Immature natural killer cell (primary cell): Measurements from ENCODE around the gene PHYKPL. TPM values are rescaled to one million over a fixed set of nuclear protein-coding genes. Genes with fewer than 3 reads are reported as not detected.
"Not testable (repeated sequence)": the region's sequence is repeated elsewhere in the genome, so short reads cannot be mapped to it uniquely, and the experiment has no call there.

Source experiments
- DNase-seq, 3 donors: peaks; one replicate each; pipeline ENCODE4 v3.0.0; 2022; ENCODE audit warnings: mixed read lengths in 1 of 3
- H3K27ac Mint-ChIP-seq, 6 donors: one replicate each; pipeline ENCODE4 v1.8.0; 2020; ENCODE audit warnings: mixed read lengths in 6 of 6, mild to moderate bottlenecking in 5 of 6, inconsistent platforms in 4 of 6, moderate library complexity in 3 of 6
- H3K27me3 Mint-ChIP-seq, 3 donors: one replicate each; pipeline ENCODE4 v1.8.0; 2020 to 2021; ENCODE audit warnings: low read depth in 3 of 3, mild to moderate bottlenecking in 3 of 3, mixed read lengths in 3 of 3, moderate library complexity in 3 of 3, inconsistent platforms in 1 of 3
- H3K36me3 Mint-ChIP-seq, 3 donors: one replicate each; pipeline ENCODE4 v1.8.0; 2020; ENCODE audit warnings: mixed read lengths in 3 of 3, inconsistent platforms in 2 of 3, mild to moderate bottlenecking in 2 of 3
- H3K4me1 Mint-ChIP-seq, 2 donors: one replicate each; pipeline ENCODE4 v1.8.0; 2020; ENCODE audit warnings: inconsistent platforms in 2 of 2, mild to moderate bottlenecking in 2 of 2, mixed read lengths in 2 of 2, moderate library complexity in 1 of 2
- H3K4me3 Mint-ChIP-seq, 5 donors: one replicate each; pipeline ENCODE4 v1.8.0; 2020; ENCODE audit warnings: mild to moderate bottlenecking in 5 of 5, mixed read lengths in 5 of 5, inconsistent platforms in 3 of 5, moderate library complexity in 3 of 5
- H3K9me3 Mint-ChIP-seq, 6 donors: one replicate each; pipeline ENCODE4 v1.8.0; 2020; ENCODE audit warnings: mild to moderate bottlenecking in 6 of 6, mixed read lengths in 6 of 6, inconsistent platforms in 4 of 6, moderate library complexity in 3 of 6
- polyA plus RNA-seq, 3 donors: library from polyadenylated mRNA; unstranded; fragments of 300-500 nt; fragmentation: Illumina TruSeq; gene quantifications; one replicate each; pipeline ENCODE4 v1.2.3, GENCODE V29; 2021

Gene PHYKPL
- polyA plus RNA-seq, 3 donors from 2014 or later, result 28.2 to 44.1 (median 33.3) TPM

DNA sequence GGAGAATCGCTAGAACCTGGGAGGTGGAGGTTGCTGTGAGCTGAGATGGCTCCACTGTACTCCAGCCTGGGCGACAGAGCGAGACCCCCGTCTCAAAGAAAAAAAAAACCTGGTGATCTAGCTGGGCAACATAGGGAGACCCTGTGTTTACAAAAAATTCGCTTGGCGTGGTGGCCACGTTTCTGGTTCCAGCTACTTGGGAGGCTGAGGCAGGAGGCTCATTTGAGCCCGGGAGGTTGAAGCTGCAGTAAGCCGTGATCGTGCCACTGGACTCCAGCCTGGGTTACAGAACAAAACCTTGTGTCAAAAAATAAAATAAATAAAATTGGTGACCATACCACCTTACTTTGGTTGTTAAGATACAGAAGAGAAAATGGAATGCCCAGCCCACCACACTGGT, 30.1 kb downstream of the PHYKPL start:
- H3K4me3 Mint-ChIP-seq, result peak overlapping the region in 4 of 5 donors; percentile 36 to 70 (median 52)
- peaks cover 22 to 26% of the 10 kb centered on the region in 2 donors for H3K4me1 Mint-ChIP-seq
- no peak overlapping the region for H3K27ac Mint-ChIP-seq
- H3K9me3 Mint-ChIP-seq, result no peaks in the 10 kb centered on the region
- DNase-seq, result no peak
- H3K27me3 Mint-ChIP-seq, result peaks cover 8 to 20% (median 18%) of the 10 kb centered on the region in 3 donors
- H3K36me3 Mint-ChIP-seq, result peaks cover 0 to 7% (median 0%) of the 10 kb centered on the region in 3 donors

DNA sequence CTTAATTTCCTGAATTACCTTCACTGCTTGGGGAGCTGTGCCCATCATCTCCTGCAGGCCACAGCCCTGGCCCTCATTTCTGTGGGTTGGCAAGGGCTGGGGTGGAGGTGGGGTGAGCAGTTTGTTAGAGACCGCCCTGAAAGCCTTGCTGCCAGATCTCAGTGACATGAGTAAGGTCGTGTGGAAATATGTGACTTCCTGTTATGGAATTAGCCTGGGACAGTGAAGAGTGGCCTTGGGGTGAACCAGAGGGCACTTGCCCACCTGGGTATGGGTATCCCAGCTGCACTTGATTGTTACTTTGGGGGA, 30.7 kb downstream of the PHYKPL start:
- H3K27me3 Mint-ChIP-seq, result peaks cover 8 to 20% (median 18%) of the 10 kb centered on the region in 3 donors
- H3K4me1 Mint-ChIP-seq, result peaks cover 16 to 19% of the 10 kb centered on the region in 2 donors
- H3K36me3 Mint-ChIP-seq, result peaks cover 0 to 7% (median 0%) of the 10 kb centered on the region in 3 donors
- peak overlapping the region in 3 of 5 donors; percentile 31 to 41 (median 38) for H3K4me3 Mint-ChIP-seq
- no peak for DNase-seq
- H3K9me3 Mint-ChIP-seq, result no peaks in the 10 kb centered on the region
- H3K27ac Mint-ChIP-seq, result no peak overlapping the region

DNA sequence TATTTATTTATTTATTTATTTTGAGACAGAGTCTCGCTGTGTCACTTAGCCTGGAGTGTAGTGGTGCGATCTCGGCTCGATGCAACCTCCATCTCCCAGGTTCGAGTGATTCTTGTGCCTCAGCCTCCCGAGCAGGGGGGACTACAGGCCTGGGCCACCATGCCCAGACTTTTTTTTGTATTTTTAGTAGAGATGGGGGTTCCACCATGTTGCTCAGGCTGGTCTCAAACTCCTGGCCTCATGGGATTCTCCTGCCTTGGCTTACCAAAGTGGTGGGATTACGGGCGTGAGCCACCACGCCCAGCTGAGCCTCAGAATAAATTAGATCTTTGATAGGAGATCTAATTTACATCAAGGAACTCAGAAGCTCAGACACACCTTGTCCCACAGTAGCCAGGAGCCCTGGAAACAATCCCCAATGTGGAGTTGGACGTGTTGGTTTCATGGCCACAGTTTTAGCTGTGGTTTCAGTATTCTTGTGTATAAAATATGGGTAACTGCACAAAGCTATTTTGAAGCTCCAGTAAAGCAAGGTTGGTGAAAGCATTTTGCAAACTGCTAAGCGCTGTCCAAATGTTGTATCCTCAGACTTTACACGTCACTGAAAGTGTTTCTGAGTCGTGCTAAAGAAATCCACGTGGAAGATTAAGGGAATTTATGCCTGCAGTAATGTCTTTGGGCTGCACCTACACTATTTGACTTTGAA, 31.2 kb downstream of the PHYKPL start:
- no peak for DNase-seq
- H3K36me3 Mint-ChIP-seq, result peaks cover 0 to 6% (median 0%) of the 10 kb centered on the region in 3 donors
- no peak overlapping the region for H3K27ac Mint-ChIP-seq
- peaks cover 14 to 19% of the 10 kb centered on the region in 2 donors for H3K4me1 Mint-ChIP-seq
- no peaks in the 10 kb centered on the region for H3K9me3 Mint-ChIP-seq
- peak overlapping the region in 2 of 5 donors; percentile 38 to 41 for H3K4me3 Mint-ChIP-seq
- H3K27me3 Mint-ChIP-seq, result peaks cover 7 to 18% (median 17%) of the 10 kb centered on the region in 3 donors

DNA sequence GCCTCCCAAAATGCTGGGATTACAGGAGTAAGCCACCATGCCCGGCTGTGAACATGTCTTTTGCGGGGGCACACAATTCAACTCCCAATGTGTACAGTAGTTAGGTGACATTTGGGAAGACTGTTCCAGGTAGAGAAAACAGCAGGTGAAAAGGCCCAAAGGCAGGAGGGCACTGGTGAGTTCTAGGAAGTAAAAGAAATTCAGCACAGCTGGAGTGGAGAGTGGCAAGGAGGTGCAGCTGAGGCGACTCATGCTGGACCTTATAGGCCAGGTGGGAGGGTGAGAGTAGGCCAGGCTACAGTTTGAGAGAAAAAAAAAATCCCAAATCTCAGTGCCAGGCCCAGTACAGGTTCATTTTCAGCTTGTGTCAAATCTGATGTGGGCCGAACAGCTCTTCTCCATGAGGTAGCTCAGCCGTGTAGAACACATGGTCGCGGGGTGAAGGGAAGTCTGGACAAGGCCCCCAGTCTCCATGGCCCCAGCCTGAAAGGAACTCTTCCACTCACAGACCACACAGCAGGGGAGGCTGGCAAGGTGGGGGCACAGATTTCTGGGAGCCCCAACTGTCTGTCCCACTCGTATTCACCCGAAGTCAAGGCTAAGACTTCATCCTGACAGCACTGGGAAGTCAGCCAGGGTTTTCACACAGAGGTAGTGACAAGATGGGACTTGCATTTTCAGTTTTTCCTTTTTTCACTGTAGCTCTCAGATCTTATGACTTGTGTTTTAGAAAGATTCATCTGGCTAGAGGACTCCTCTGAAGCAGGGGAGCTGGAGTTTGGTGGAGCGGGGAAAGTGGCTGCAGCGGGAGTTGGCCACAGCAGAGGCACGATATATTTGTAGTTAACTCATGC, 32.8 kb downstream of the PHYKPL start:
- Mint-ChIP-seq H3K27ac (no peak overlapping the region), H3K4me3 (no peak overlapping the region), H3K4me1 (peaks cover 16 to 17% of the 10 kb centered on the region in 2 donors), H3K36me3 (peaks cover 0 to 3% (median 0%) of the 10 kb centered on the region in 3 donors), H3K27me3 (peaks cover 5 to 10% (median 6%) of the 10 kb centered on the region in 3 donors), H3K9me3 (no peaks in the 10 kb centered on the region)
- DNase-seq, result no peak

GRCh38 chr5:178198706-178199105, 33.9 kb downstream of the PHYKPL start:
- no peak overlapping the region for H3K27ac Mint-ChIP-seq
- H3K36me3 Mint-ChIP-seq, result no peaks in the 10 kb centered on the region
- DNase-seq, result no peak
- peaks cover 0 to 3% (median 0%) of the 10 kb centered on the region in 3 donors for H3K27me3 Mint-ChIP-seq
- H3K4me3 Mint-ChIP-seq, result no peak overlapping the region
- H3K9me3 Mint-ChIP-seq, result no peaks in the 10 kb centered on the region
- H3K4me1 Mint-ChIP-seq, result peaks cover 24 to 27% of the 10 kb centered on the region in 2 donors

DNA sequence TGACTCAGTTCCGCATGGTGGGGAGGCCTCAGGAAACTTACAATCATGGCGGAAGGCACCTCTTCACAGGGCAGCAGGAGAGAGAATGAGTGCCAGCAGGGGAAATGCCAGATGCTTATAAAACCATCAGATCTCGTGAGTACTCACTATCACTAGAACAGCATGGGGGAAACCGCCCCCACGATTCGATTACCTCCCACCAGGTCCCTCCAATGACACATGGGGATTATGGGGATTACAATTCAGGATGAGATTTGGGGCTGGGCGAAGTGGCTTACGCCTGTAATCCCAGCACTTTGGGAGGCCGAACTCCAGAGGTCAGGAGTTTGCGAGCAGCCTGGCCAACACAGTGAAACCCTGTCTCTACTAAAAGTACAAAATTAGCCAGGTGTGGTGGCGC, 34.5 kb downstream of the PHYKPL start:
- peaks cover 29 to 32% of the 10 kb centered on the region in 2 donors for H3K4me1 Mint-ChIP-seq
- H3K4me3 Mint-ChIP-seq, H3K9me3 Mint-ChIP-seq, H3K36me3 Mint-ChIP-seq, DNase-seq, H3K27me3 Mint-ChIP-seq, H3K27ac Mint-ChIP-seq: not testable (repeated sequence)

DNA sequence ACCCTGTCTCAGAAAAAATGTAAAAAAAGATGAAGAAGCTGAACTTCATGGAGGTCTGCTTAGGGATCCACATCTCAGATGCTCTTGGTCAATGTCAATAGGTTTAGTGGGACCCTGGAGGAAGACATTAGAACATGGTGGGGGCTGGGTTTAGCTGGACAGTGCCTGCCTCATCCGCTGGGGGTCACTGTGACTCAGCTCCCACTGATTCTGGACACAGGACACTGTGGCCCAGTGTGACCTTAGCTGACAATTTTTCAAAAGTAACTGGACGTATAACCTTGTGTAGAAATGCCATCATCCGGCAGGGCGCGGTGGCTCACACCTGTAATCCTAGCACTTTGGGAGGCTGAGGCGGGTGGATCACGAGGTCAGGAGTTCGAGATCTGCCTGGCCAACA, 35.6 kb downstream of the PHYKPL start:
- Mint-ChIP-seq H3K4me1 (peaks cover 37 to 43% of the 10 kb centered on the region in 2 donors), H3K36me3 (no peaks in the 10 kb centered on the region), H3K9me3 (no peaks in the 10 kb centered on the region), H3K27me3 (peaks cover 0 to 2% (median 1%) of the 10 kb centered on the region in 3 donors), H3K4me3 (no peak overlapping the region), H3K27ac (no peak overlapping the region)
- DNase-seq, result no peak

DNA sequence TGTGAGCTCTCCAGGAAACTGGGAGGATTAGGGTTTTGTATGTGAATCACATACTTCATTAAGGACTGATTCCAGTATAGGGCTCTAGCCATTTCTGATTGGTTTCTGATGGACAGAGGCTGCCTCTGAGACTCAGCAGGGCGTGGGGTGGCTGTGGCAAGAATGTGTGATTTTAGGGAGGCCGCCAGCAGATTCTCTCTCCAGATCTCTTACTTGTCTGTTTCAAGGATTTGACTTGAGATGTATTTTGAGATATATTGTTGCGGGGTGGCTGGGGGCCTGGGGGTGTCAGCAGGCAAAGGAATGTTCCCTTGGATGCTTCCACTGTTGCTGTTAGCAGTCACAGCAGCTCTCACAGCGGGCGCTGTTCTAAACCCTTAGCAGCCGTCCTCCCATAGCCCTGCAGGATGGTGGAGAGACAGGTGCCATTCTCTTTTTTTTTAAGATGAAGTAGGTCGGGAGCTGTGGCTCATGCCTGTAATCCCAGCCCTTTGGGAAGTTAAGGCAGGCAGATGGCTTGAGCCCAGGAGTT, 36.3 kb downstream of the PHYKPL start:
- Mint-ChIP-seq H3K27me3 (peaks cover 0 to 2% (median 1%) of the 10 kb centered on the region in 3 donors), H3K36me3 (no peaks in the 10 kb centered on the region), H3K4me1 (peaks cover 37 to 43% of the 10 kb centered on the region in 2 donors), H3K4me3 (peak overlapping the region in 2 of 5 donors; percentile 35 to 40), H3K9me3 (no peaks in the 10 kb centered on the region), H3K27ac (peak overlapping the region in 3 of 6 donors; percentile 8 to 58 (median 34))
- DNase-seq, result no peak

- DNase-seq, result peak in 2 of 3 donors; percentile 23 to 25
- Mint-ChIP-seq H3K4me3 (peak overlapping the region; percentile 40 to 69 (median 61)), H3K27ac (peak overlapping the region; percentile 36 to 80 (median 62)), H3K9me3 (no peaks in the 10 kb centered on the region), H3K4me1 (peaks cover 37 to 43% of the 10 kb centered on the region in 2 donors), H3K27me3 (peaks cover 0 to 2% (median 1%) of the 10 kb centered on the region in 3 donors), H3K36me3 (no peaks in the 10 kb centered on the region)
Observed at GRCh38 chr5:178194026-178194425, 38.6 kb downstream of the PHYKPL start.

GRCh38 chr5:178193251-178193809, 39.3 kb downstream of the PHYKPL start:
- DNase-seq, result peak in 2 of 3 donors; percentile 35 to 37
- H3K36me3 Mint-ChIP-seq, result peaks cover 0 to 1% (median 0%) of the 10 kb centered on the region in 3 donors
- peak overlapping the region; percentile 38 to 91 (median 76) for H3K27ac Mint-ChIP-seq
- H3K27me3 Mint-ChIP-seq, result peaks cover 0 to 3% (median 3%) of the 10 kb centered on the region in 3 donors
- peak overlapping the region; percentile 79 to 87 (median 81) for H3K4me3 Mint-ChIP-seq
- H3K9me3 Mint-ChIP-seq, result no peaks in the 10 kb centered on the region
- peaks cover 37 to 43% of the 10 kb centered on the region in 2 donors for H3K4me1 Mint-ChIP-seq

GRCh38 chr5:178192787-178193186, 39.8 kb downstream of the PHYKPL start:
- DNase-seq, result no peak
- H3K27ac Mint-ChIP-seq, result peak overlapping the region in 5 of 6 donors; percentile 25 to 91 (median 41)
- H3K36me3 Mint-ChIP-seq, result peaks cover 0 to 3% (median 0%) of the 10 kb centered on the region in 3 donors
- H3K4me1 Mint-ChIP-seq, result peaks cover 37 to 43% of the 10 kb centered on the region in 2 donors
- H3K4me3 Mint-ChIP-seq, result peak overlapping the region; percentile 79 to 87 (median 81)
- H3K27me3 Mint-ChIP-seq, result peaks cover 0 to 4% (median 3%) of the 10 kb centered on the region in 3 donors
- H3K9me3 Mint-ChIP-seq, result no peaks in the 10 kb centered on the region

DNA sequence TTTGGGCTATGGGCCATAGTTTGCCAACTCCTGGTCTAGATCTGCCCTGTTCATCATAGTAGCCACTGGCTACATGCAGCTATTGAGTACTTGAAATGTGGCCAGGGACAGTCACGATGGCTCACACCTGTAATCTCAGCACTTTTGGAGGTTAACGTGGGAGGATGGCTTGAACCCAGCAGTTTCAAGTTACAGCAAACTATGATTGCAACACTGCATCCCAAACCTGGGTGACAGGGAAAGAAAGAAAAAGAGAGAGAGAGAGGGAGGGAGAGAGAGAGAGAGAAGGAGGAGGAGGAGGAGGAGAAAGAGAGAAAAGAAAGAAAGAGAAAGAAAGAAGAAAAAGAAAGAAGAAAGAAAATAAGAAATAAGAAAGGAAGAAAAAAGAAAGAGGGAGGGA, 40.4 kb downstream of the PHYKPL start:
- H3K36me3 Mint-ChIP-seq, result peaks cover 0 to 3% (median 0%) of the 10 kb centered on the region in 3 donors
- H3K9me3 Mint-ChIP-seq, result no peaks in the 10 kb centered on the region
- DNase-seq, result no peak
- H3K27me3 Mint-ChIP-seq, result peaks cover 0 to 4% (median 3%) of the 10 kb centered on the region in 3 donors
- H3K4me1 Mint-ChIP-seq, result peaks cover 37 to 43% of the 10 kb centered on the region in 2 donors
- no peak overlapping the region for H3K4me3 Mint-ChIP-seq
- H3K27ac Mint-ChIP-seq, result peak overlapping the region in 1 of 6 donors; percentile 70

DNA sequence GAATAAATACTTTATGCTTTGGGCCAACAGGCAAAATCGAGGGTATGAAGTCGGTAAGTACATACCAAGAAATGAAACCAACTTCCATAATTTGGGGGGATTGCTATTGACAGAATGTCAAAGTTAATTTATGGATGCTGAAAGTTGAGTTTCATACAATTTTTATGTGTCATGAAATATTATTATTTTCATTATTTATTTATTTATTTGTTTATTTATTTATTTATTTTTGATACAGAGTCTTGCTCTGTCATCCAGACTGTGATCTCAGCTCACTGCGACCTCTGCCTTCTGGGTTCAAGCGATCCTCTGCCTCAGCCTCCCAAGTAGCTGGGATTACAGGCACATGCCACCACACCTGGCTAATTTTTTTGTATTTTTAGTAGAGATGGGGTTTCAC, 40.9 kb downstream of the PHYKPL start:
- Mint-ChIP-seq H3K36me3 (peaks cover 0 to 3% (median 0%) of the 10 kb centered on the region in 3 donors), H3K27me3 (peaks cover 0 to 5% (median 3%) of the 10 kb centered on the region in 3 donors), H3K4me1 (peaks cover 36 to 43% of the 10 kb centered on the region in 2 donors), H3K9me3 (no peaks in the 10 kb centered on the region), H3K4me3 (no peak overlapping the region), H3K27ac (no peak overlapping the region)
- DNase-seq, result no peak
